Osteocyte (in vitro differentiated cells): ENCODE data around the gene NPLOC4. TPM values are rescaled to one million over a fixed set of nuclear protein-coding genes. Genes with fewer than 3 reads are reported as not detected.

Experiments used
- DNase-seq: peaks from one replicate; pipeline ENCODE4 v3.0.0; 2021; ENCODE audit warnings: mixed read lengths; ENCODE audit not compliant: unreplicated experiment; ENCODE audit errors: extremely low spot score
- H3K27ac Mint-ChIP-seq: one replicate; pipeline ENCODE4 v1.8.0; 2021; ENCODE audit warnings: mild to moderate bottlenecking, mixed read lengths; ENCODE audit not compliant: unreplicated experiment
- H3K27me3 Mint-ChIP-seq: one replicate; pipeline ENCODE4 v1.8.0; 2021; ENCODE audit warnings: mixed read lengths; ENCODE audit not compliant: unreplicated experiment
- H3K36me3 Mint-ChIP-seq: one replicate; pipeline ENCODE4 v1.8.0; 2021; ENCODE audit warnings: mixed read lengths; ENCODE audit not compliant: unreplicated experiment
- H3K4me1 Mint-ChIP-seq: one replicate; pipeline ENCODE4 v1.8.0; 2021; ENCODE audit warnings: mixed read lengths; ENCODE audit not compliant: unreplicated experiment
- H3K4me3 Mint-ChIP-seq: one replicate; pipeline ENCODE4 v1.8.0; 2021; ENCODE audit warnings: mild to moderate bottlenecking, moderate library complexity, mixed read lengths; ENCODE audit not compliant: unreplicated experiment
- H3K9me3 Mint-ChIP-seq: one replicate; pipeline ENCODE4 v1.8.0; 2021; ENCODE audit warnings: mixed read lengths; ENCODE audit not compliant: unreplicated experiment
- total RNA-seq: library from RNA; stranded (reverse); gene quantifications from 2 replicates; pipeline ENCODE4 v1.2.1, GENCODE V29; 2021
- TF ChIP-seq, protein P1 (sequence below): fragments of 200-600 bp; sonication (generic); IDR thresholded peaks from 2 replicates; pipeline ENCODE4 v1.5.0; 2021; ENCODE audit warnings: antibody characterized with exemption, mild to moderate bottlenecking, moderate library complexity

The NPLOC4 gene
- total RNA-seq, 1 donor from 2014 or later: 99.7 TPM

DNA sequence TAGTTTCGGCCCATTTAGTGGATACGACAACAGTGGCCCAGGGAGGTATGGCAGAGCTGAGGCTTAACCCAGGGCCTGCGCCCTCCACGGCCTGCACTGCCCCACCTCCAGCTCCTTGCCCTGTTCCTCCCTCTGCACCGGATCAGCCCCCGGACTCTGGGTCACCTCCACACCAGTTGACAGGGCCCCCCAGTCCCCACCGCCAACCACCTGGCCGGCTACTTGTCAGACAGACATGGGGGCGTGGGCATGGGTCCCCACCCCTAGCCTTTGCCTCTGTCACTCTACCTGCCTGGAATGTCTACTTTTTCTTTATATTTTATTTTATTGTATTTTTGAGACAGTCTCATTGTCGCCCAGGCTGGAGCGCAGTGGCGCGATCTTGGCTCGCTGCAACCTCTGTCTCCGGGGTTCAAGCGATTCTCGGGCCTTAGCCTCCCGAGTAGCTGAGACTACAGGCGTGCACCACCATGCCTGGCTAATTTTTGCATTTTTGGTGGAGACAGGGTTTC is 121.3 kb downstream of the NPLOC4 start:
- TF ChIP-seq, protein P1, sequence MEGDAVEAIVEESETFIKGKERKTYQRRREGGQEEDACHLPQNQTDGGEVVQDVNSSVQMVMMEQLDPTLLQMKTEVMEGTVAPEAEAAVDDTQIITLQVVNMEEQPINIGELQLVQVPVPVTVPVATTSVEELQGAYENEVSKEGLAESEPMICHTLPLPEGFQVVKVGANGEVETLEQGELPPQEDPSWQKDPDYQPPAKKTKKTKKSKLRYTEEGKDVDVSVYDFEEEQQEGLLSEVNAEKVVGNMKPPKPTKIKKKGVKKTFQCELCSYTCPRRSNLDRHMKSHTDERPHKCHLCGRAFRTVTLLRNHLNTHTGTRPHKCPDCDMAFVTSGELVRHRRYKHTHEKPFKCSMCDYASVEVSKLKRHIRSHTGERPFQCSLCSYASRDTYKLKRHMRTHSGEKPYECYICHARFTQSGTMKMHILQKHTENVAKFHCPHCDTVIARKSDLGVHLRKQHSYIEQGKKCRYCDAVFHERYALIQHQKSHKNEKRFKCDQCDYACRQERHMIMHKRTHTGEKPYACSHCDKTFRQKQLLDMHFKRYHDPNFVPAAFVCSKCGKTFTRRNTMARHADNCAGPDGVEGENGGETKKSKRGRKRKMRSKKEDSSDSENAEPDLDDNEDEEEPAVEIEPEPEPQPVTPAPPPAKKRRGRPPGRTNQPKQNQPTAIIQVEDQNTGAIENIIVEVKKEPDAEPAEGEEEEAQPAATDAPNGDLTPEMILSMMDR: no peak
- Mint-ChIP-seq H3K27me3 (no peaks in the 10 kb centered on the region), H3K9me3 (no peaks in the 10 kb centered on the region)

DNA sequence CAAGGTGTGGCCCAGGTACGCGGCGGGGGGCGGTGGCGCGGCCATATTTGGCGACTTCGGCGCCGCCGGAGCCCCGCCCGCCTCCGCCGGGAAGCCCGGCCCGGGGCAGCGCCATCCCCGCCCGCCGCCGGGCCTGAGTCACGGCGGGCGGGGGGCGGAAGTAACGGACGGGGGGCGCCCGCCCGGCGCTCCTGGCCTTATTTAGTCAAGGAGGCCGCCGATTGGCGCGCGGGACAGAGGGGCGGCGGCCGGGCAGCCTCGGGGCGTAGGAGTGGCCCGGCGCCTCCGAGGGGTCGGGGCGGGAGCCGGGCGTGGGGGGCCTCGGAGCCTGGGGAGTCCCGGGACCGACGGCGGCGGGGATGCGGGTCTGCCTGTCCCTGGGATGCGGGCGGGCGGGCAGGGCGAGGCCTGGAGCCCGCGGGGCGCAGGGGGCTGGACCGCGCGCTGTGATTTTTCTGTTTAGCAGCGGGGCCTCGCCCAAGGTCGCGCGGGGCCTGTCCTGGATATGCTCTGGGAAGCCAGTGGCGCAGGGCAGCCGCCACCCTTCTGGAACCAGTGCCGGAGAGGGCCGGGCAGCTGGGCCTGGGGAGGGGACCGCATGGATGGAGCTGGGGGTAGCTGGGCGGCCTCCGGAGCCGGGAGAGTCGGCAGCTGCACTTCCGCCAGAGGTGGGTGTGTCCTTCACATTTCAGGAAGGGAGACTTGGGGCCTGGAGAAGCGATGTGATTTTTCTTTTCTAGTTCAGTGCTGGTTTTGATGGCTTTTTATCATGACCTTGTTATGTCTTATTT is 122.0 kb downstream of the NPLOC4 start:
- TF ChIP-seq, protein P1: no peak
- Mint-ChIP-seq H3K27ac (peak overlapping the region; percentile 88), H3K4me1 (peaks cover 40% of the 10 kb centered on the region), H3K9me3 (no peaks in the 10 kb centered on the region), H3K4me3 (peak overlapping the region; percentile 86), H3K27me3 (no peaks in the 10 kb centered on the region), H3K36me3 (peaks cover 22% of the 10 kb centered on the region)
- DNase-seq: no peak

More for the DNA sequence above, 121.3 kb downstream of the NPLOC4 start:
- H3K27ac Mint-ChIP-seq: peak overlapping the region; percentile 88
- DNase-seq: no peak
- peaks cover 39% of the 10 kb centered on the region for H3K4me1 Mint-ChIP-seq
- H3K36me3 Mint-ChIP-seq: peaks cover 16% of the 10 kb centered on the region
- H3K4me3 Mint-ChIP-seq: peak overlapping the region; percentile 86

DNA sequence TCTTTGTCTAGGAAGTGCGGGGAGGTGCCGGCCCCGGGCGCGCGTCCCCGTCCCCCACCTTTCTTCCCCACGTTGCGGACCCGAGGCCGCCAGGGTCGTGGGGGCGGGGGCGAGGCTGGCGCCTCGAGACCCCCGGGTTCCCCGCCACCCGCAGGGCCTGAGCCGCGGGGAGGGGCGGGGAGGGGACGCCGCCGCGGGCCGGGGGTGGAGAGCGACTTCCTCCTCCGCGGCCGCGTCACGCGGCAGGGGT is 122.5 kb downstream of the NPLOC4 start:
- Mint-ChIP-seq H3K36me3 (peaks cover 27% of the 10 kb centered on the region), H3K9me3 (no peaks in the 10 kb centered on the region), H3K4me3 (peak overlapping the region; percentile 78), H3K27me3 (no peaks in the 10 kb centered on the region), H3K27ac (peak overlapping the region; percentile 97), H3K4me1 (peaks cover 45% of the 10 kb centered on the region)
- TF ChIP-seq, protein P1: no peak
- DNase-seq: no peak

DNA sequence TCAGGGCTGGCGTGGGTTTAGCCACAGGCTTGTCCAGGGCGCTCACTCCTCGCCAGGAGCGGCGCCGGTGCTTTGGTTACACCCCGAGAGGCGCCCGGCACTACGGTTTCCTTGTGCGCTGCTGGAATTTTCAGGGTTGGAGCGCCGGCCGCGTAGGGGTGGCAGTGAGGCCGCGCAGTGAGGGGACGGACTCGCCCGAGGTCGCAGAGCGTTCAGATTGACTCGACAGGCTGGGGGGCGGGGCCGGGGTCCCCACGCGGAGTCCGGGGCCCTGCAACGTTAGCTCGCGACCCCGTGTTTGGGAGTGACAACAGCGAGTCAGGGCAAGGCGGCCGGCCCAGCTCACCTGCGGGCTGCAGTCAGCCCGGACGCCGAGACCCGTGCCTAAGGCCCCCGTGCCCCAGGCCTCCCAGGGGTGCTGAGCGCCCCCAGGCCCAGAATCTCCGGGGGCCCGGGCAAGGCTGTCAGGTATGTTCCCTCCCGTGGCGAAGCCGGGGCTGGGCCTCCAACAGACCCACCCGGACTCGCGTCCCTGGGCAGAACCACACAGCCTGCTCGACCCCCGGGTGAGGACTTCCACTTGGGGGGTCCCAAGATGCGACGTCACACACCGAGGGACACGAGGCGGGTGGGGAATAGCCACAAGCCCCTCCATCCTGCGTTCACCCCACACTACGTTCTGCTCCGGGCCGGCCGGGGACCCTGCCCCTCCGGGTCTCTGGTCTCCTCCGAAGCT is 123.0 kb downstream of the NPLOC4 start:
- Mint-ChIP-seq H3K4me3 (peak overlapping the region; percentile 78), H3K4me1 (peaks cover 50% of the 10 kb centered on the region), H3K27ac (peak overlapping the region; percentile 97), H3K36me3 (peaks cover 32% of the 10 kb centered on the region), H3K9me3 (no peaks in the 10 kb centered on the region), H3K27me3 (no peaks in the 10 kb centered on the region)
- TF ChIP-seq, protein P1: no peak
- no peak for DNase-seq

DNA sequence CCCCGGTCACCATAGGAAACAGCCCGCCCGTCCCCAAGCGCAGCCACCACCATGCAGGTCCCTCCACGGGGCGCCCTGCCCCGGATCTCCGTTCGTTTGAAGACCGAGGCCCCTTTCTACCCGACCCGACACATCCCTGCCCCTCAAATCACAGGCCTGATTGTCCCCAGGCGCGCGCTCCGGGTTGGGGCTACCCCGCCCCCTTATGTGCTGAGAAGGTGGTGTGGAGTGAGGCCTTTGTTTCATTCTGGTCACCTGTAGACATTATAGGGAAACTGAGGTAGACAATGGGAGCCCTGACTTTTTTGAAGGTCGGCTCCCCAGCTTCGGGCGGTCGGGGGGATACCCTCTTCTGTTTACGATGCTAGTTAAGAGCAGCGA is 123.5 kb downstream of the NPLOC4 start:
- no peaks in the 10 kb centered on the region for H3K27me3 Mint-ChIP-seq
- H3K36me3 Mint-ChIP-seq: peaks cover 37% of the 10 kb centered on the region
- peaks cover 50% of the 10 kb centered on the region for H3K4me1 Mint-ChIP-seq
- H3K4me3 Mint-ChIP-seq: peak overlapping the region; percentile 78
- no peak for DNase-seq
- no peaks in the 10 kb centered on the region for H3K9me3 Mint-ChIP-seq
- TF ChIP-seq, protein P1: no peak
- peak overlapping the region; percentile 97 for H3K27ac Mint-ChIP-seq
